Tibial nerve (tissue), 4 donors: ENCODE results near the gene CHURC1.

ENCODE experiments used
- EP300 ChIP-seq, 2 donors: sonication (generic); formaldehyde crosslinking; IDR thresholded peaks; one replicate each; pipeline ENCODE4 v1.6.1; 2017; ENCODE audit warnings: antibody characterized with exemption in 2 of 2, mild to moderate bottlenecking in 1 of 2
- POLR2A ChIP-seq, 2 donors: fragments of 450-650 bp; IDR thresholded peaks; one replicate each; pipeline ENCODE4 v1.6.1; 2017; ENCODE audit warnings: antibody characterized with exemption in 2 of 2, mild to moderate bottlenecking in 2 of 2, moderate library complexity in 2 of 2
- TF ChIP-seq, protein P1 (sequence below), 5 experiments: fragments of 200-600 bp in 3 of 5; fragments of 450-650 bp in 2 of 5; sonication (generic) in 3 of 5; IDR thresholded peaks; one replicate each; pipeline ENCODE4 v1.5.1; 2016 to 2019; ENCODE audit warnings: antibody characterized with exemption in 5 of 5, mild to moderate bottlenecking in 3 of 5, moderate library complexity in 2 of 5

- TF ChIP-seq, protein P1, sequence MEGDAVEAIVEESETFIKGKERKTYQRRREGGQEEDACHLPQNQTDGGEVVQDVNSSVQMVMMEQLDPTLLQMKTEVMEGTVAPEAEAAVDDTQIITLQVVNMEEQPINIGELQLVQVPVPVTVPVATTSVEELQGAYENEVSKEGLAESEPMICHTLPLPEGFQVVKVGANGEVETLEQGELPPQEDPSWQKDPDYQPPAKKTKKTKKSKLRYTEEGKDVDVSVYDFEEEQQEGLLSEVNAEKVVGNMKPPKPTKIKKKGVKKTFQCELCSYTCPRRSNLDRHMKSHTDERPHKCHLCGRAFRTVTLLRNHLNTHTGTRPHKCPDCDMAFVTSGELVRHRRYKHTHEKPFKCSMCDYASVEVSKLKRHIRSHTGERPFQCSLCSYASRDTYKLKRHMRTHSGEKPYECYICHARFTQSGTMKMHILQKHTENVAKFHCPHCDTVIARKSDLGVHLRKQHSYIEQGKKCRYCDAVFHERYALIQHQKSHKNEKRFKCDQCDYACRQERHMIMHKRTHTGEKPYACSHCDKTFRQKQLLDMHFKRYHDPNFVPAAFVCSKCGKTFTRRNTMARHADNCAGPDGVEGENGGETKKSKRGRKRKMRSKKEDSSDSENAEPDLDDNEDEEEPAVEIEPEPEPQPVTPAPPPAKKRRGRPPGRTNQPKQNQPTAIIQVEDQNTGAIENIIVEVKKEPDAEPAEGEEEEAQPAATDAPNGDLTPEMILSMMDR (IDR thresholded peaks at IDR 0.05): no peak
- TF ChIP-seq POLR2A (IDR thresholded peaks at IDR 0.05) (no peak), EP300 (IDR thresholded peaks at IDR 0.05) (no peak)
Observed at GRCh38 chr14:64963611-64964010, 49.4 kb downstream of the CHURC1 start.
